GM19438 (cell line): ENCODE results near the gene ZNF260.
"Not testable (repeated sequence)": the region's sequence is repeated elsewhere in the genome, so short reads cannot be mapped to it uniquely, and the experiment has no call there.

Experiments
- ATAC-seq: cut with Tn5 transposase; IDR thresholded peaks from one replicate; pipeline ENCODE4 v1.9.1; 2021; ENCODE audit warnings: low read depth; ENCODE audit not compliant: unreplicated experiment

ZNF260 gene

GRCh38 chr19:36490846-36491245 is 37.2 kb downstream of the ZNF260 start:
- not testable (repeated sequence) for ATAC-seq

- ATAC-seq = peak; percentile 44
Measured at GRCh38 chr19:36489920-36490415, 38.1 kb downstream of the ZNF260 start.

- ATAC-seq = peak; percentile 76
Measured at GRCh38 chr19:36489118-36489919, 38.8 kb downstream of the ZNF260 start, which contains the start of gene ZNF566. Gene ZNF566, minus strand, starts transcription at chr19:36489561. Its CDS starts 13,004 bp downstream, at chr19:36476557.

GRCh38 chr19:36488846-36489117 is 39.3 kb downstream of the ZNF260 start:
- peak; percentile 23 for ATAC-seq

- no peak for ATAC-seq
Measured at GRCh38 chr19:36488118-36488845, 39.8 kb downstream of the ZNF260 start.

- ATAC-seq = no peak
Measured at GRCh38 chr19:36483653-36484052, 44.4 kb downstream of the ZNF260 start.

GRCh38 chr19:36482876-36483275 is 45.2 kb downstream of the ZNF260 start:
- no peak for ATAC-seq
